Endometrial microvascular endothelial cells (primary cell): ENCODE data around the gene UBL4A. TPM values are rescaled to one million over a fixed set of nuclear protein-coding genes. Genes with fewer than 3 reads are reported as not detected.

Experiments
- in situ Hi-C: cut with HindIII; loops from 2 replicates; pipeline ENCODE4 v1.10.0; 2017; ENCODE audit warnings: low sequenced_read_pairs, low pct_unique_long_range_greater_than_20kb; ENCODE audit errors: inconsistent ontology term
- total RNA-seq: library from RNA; depleted of rRNA; stranded (reverse); fragments of >200 nt; gene quantifications from one replicate; pipeline ENCODE4 v1.2.3, GENCODE V29; 2015; ENCODE audit errors: inconsistent ontology term

UBL4A gene
- total RNA-seq, 1 donor from 2014 or later = 59.1 TPM

GRCh38 chrX:154445776-154446175, 40.6 kb downstream of the UBL4A start:
- in situ Hi-C loops = no loop called here

DNA sequence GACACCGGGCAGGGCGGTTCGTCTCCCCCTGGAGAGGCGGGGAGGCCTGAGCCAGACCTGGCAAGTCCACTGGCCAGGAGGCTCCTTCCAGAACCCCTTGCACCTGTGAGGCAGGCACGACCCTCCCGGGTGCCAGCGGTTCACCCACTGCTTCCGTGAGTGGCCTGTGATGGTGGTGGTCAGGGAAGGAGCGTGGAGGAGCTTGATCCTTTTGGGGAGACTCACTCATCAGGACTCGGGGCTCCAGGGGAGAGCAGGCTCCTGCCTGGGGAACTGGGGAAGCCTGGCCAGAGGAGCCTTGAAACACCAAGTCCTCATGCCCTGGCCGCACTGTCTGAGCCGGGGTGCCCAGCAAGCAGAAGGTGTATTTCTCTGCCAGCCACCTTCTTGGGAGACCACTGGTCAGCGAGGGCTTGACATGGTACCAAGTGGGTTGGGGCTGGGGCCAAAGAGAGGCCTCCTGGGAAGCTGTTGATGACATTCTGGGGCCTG, 41.6 kb downstream of the UBL4A start:
- in situ Hi-C loops = no loop called here

DNA sequence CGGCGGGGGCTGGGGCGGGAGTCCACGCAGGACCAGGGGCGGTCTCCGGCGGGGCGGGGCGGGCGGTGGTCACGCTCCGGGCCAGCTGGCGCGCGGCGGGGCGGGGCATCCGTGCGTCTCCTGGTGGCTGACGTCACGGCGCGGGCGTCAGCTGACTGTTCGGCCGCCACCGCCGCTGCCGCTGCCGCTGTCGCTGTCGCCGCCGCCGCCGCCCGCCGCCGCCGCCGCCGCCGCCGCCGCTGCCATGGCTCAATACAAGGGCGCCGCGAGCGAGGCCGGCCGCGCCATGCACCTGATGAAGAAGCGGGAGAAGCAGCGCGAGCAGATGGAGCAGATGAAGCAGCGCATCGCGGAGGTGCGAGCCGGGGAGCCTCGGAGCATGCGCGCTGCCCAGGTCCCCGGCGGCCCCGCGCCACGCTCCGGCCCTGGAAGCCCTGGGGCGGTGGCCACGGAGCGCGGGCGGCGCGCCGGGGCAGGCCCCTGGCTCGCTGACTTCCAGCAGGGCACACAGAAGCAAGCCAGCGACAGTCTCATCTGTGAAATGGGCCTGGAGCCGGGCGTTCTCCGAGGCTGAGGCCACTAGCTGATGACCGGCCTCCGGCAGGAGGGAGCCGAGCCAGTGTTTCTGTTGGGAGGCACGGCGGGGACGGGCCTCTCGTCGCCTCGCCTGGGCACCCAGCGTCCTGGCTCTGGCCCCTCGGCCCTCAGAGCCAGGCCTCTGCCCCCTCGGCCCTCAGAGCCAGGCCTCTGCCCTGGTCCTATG, 42.2 kb downstream of the UBL4A start, which contains the start of gene FAM50A:
TSS of gene FAM50A (plus strand) at position 150 of the 763 bp plus-strand sequence. CDS start at position 245, 95 bp downstream.
- in situ Hi-C loops = no loop called here

DNA sequence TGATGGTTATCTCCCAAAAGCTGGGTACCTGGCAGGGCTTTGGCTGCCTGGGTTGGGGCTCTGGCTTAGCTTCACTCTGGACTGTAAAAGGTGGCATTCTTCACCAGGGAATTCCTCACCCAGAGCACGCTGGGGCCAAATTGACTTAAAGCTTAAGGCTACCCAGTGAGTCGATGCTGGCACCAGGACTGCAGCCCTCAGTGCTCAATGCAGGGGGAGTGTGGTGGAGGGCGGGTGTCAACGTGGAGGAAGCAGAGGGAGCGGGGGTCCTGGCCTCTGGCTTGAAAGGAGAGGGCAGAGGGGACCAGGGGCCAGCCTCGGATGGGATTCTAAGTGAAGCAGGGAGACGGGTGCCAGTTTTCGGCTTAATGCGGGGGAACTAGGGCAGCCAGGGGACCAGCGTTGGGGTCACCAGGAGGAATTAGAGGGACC, 42.9 kb downstream of the UBL4A start:
- in situ Hi-C loops = no loop called here

GRCh38 chrX:154441984-154442707, 44.3 kb downstream of the UBL4A start:
- in situ Hi-C loops = no loop called here

DNA sequence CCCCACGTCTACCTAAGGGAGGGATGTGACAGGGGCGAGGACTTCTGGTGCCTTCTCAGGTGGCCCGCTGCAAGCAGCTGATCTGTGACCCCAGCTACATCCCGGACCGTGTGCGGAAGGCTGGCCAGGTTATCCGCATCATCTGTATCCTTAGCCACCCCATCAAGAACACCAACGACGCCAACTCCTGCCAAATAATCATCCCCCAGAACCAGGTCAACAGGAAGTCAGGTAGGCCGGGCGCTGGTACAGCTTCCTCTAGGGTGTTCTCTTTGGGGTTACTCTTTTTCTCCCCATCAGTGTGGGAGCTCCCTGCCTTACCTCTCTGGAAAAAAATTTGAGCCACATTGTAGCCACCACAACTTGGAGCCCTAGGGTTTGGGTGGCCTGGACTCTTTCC, 44.9 kb downstream of the UBL4A start:
- in situ Hi-C loops = no loop called here

DNA sequence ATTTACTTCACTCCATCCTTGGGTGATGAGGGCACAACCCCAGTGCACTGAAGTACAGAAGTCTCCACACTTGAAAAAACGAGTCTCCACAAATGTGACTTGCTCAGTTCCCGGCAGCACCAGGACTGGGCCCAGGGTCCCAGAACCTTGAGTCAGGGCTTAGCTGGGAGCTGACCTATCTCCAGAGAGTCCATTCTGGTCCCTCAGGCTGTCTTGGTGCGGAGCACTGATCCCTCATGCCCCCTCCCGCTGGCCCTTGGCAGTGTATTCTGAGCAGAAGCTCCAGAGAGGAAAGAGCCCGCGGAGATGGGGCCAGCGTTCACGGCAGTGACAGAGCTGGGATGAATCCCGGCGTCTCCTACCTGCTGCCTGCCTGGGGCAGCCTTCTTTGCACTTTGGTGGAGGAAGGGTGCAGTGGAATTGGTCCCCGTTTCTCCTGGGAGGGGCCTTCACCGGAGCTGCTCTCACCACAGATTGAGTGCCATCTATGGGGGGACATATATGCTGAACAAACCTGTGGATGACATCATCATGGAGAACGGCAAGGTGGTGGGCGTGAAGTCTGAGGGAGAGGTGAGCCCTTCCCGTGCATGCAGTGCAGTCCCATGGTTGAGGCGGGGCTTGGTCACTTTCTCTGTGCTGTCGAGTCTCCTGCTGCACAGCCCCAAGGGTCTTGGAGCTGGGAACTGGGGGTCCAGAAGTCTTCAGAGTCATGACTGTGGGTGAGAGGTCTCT, 45.6 kb downstream of the UBL4A start:
- in situ Hi-C loops = no loop called here

DNA sequence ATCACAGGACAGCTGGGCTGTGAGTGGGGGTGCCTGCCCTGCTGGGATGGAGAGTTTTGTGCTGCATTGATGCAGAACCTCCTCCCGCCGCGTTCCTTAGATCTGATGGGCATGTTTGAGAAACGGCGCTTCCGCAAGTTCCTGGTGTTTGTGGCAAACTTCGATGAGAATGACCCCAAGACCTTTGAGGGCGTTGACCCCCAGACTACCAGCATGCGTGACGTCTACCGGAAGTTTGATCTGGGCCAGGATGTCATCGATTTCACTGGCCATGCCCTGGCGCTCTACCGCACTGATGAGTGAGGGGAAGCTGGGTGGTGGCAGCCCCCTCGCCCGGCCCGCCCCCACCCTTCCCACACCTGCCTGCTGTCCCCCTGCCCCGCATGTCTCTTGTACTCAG, 46.6 kb downstream of the UBL4A start:
- in situ Hi-C loops = no loop called here

DNA sequence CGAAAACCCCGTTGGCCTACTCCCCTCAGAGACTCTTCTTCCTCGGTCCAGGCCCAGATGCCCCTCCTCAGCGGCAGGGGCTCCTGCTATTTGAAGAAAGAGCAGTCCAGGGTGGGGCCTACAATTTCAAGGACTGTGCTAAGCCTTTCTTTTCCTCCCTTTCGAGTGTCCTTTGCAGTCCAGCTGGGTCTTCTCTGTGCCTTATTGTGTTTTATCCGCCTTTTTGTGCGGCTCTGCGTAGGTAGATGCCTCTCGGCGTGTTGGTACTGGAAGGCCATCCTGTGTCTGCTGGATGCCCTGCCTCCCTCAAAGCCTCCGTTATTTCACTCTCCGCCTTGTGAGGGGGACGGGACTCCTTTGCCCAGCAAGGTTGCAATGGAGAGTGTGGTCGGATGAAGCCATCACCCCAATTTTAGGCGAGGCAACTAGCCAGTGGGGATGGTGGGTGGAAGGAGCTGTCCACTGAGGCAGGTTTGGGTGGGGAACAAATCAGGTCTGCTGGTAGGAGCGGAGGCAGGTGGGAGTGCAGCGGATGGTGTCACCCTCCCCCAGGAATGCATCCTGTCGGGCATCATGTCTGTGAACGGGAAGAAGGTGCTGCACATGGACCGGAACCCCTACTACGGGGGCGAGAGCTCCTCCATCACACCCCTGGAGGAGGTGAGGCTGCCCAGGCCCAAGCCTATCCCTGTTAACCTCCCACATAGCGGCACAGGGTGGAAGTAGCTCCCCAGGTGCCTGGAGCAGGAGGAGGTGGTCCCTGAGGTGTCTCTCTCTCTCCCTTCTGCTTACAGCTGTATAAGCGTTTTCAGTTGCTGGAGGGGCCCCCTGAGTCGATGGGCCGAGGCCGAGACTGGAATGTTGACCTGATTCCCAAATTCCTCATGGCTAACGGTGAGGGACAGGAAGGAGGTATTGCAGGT, 48.2 kb downstream of the UBL4A start:
- in situ Hi-C loops = no loop called here

- in situ Hi-C loops = no loop called here
Measured at GRCh38 chrX:154436983-154437752, 49.2 kb downstream of the UBL4A start, which contains the start of gene GDI1. Gene GDI1, plus strand, starts transcription at chrX:154437154. Its CDS starts 101 bp downstream, at chrX:154437255.

GRCh38 chrX:154436374-154436982, 49.9 kb downstream of the UBL4A start:
- in situ Hi-C loops = no loop called here

- in situ Hi-C loops = no loop called here
Measured at GRCh38 chrX:154435171-154435733, 51.2 kb downstream of the UBL4A start.

- in situ Hi-C loops = no loop called here
Measured at GRCh38 chrX:154434394-154435168, 51.8 kb downstream of the UBL4A start.
